ENCODE data around the gene NFKBIL1.

GRCh38 chr6:31559606-31559957 lies 12.2 kb downstream of the NFKBIL1 start:
- TF ChIP-seq ZBTB7A (IDR thresholded peaks at IDR 0.05; ENCODE audit: low read depth) (no peak), RAD21 (IDR thresholded peaks at IDR 0.05; ENCODE audit: low read depth) (no peak), TCF12 (IDR thresholded peaks at IDR 0.05; ENCODE audit: low read depth) (no peak), CREB1 (IDR thresholded peaks at IDR 0.05; ENCODE audit: low read depth) (no peak), TAF1 (IDR thresholded peaks at IDR 0.05; ENCODE audit: low read depth) (no peak), EP300 (IDR thresholded peaks at IDR 0.05; ENCODE audit: borderline replicate concordance) (no peak), REST (IDR thresholded peaks at IDR 0.05; ENCODE audit: low read depth) (no peak), NFIC (IDR thresholded peaks at IDR 0.05) (no peak), CEBPB (IDR thresholded peaks at IDR 0.05) (no peak), FOXM1 (IDR thresholded peaks at IDR 0.05; ENCODE audit: borderline replicate concordance, low read depth) (no peak), YY1 (IDR thresholded peaks at IDR 0.05; ENCODE audit: low read depth) (no peak)
